Kidney tubule cell (primary cell): ENCODE results near the gene QPRT.
"Not testable (repeated sequence)": the region's sequence is repeated elsewhere in the genome, so short reads cannot be mapped to it uniquely, and the experiment has no call there.

Experiments used
- DNase-seq: peaks from one replicate; pipeline ENCODE4 v3.0.0-alpha.2; 2018; ENCODE audit warnings: low spot score

Gene QPRT

DNA sequence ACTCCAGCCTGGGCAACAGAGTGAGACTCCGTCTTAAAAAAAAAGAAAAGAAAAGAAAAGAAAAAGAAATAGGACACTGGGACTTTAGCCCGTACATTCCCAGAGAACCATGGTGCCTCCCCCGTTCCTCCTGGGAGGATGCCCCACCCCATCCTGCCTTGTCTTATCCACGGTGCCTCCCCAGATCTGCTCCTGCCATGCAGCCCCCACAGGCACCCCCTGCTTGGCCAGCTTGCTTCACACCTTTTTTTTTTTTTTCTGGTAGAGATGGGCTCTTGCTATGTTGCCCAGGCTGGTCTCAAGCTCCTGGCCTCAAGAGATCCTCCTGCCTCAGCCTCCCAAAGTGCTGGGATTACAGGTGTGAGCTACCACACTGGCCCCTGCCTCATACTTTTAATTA lies 67.5 kb downstream of the QPRT start:
- DNase-seq: not testable (repeated sequence)
